ENCODE measurements around the gene VPS33A. TPM values are rescaled to one million over a fixed set of nuclear protein-coding genes. Genes with fewer than 3 reads are reported as not detected.

The VPS33A gene
- total RNA-seq, 2 experiments from 2014 or later: 12.0 to 14.2 TPM

DNA sequence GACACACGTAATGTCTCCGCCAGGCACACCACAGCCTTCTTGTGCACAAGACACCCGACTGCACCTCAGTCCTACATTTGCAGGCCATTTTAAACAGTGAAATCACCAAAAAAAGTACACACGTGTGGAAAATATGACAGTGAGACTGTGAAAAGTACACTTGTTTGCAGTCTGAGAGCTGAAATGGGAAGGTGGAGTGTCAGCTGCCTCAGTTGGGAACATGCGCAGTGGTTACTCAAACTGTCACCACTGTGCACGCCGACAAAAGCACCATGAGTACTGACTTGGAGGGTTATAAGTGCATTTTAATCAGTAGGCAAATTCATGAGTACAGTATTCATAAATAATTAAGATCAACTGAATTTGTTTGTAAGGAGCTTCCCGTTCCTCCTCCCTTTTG lies 15.8 kb downstream of the VPS33A start:
- Mint-ChIP-seq H3K4me3 (no peak overlapping the region), H3K4me1 (ENCODE audit: low read depth) (peaks cover 4% of the 10 kb centered on the region), H3K27ac (no peak overlapping the region), H3K27me3 (no peaks in the 10 kb centered on the region), H3K36me3 (ENCODE audit: low read depth) (peaks cover 61% of the 10 kb centered on the region), H3K9me3 (no peaks in the 10 kb centered on the region)
- H3K4me3 ChIP-seq (ENCODE audit: low read length): no peak overlapping the region
- ATAC-seq (ENCODE audit: poor library complexity) (no peak), DNase-seq (no peak)
- ChIA-PET CTCF (interaction anchor here (0.6 kb wide), 1 partner anchor 11 kb away, joined by 3 read pairs; no protein-coding TSS in a partner anchor), POLR2A (no interaction called here)
- no peaks in the 10 kb centered on the region for H3K27me3 ChIP-seq (ENCODE audit: control insufficient read depth in 1 of 2, insufficient read depth in 2 of 2, low read length in 2 of 2)
- TF ChIP-seq CTCF (IDR thresholded peaks at IDR 0.05): no peak
- intact Hi-C loops (cut with DNase I, micrococcal nuclease): no loop called here
- H3K4me1 ChIP-seq (ENCODE audit: insufficient read depth, low read length): peaks cover 8% of the 10 kb centered on the region
- peaks cover 41% of the 10 kb centered on the region for H3K36me3 ChIP-seq (ENCODE audit: insufficient read depth, low read length)
- H3K27ac ChIP-seq (ENCODE audit: low read depth in 1 of 2, low read length in 2 of 2): no peak overlapping the region
- H3K9me3 ChIP-seq (ENCODE audit: control insufficient read depth in 1 of 2, insufficient read depth in 1 of 2, low read length in 2 of 2): no peaks in the 10 kb centered on the region

DNA sequence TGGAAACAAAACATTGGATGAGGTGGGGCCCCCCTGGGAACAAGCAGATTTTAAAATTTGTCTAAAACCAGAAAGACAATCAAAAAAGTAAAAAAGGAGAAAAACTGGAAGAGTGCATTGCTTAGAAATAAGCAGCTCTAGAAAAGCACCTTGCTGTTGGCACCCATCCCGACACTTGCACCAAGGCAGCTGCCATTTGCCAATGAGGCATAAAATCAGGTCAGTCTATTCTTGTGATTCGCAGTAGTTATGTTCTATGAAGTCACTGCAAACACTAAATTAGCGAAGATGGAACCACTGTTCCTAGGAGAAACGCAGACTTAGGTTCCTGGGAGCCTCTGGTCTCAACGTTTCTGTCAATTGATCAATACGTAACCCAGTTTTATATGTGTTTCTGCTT lies 16.2 kb downstream of the VPS33A start:
- peaks cover 59% of the 10 kb centered on the region for H3K36me3 Mint-ChIP-seq (ENCODE audit: low read depth)
- intact Hi-C loops (cut with DNase I, micrococcal nuclease): no loop called here
- H3K27ac Mint-ChIP-seq: no peak overlapping the region
- Histone ChIP-seq H3K27me3 (ENCODE audit: control insufficient read depth in 1 of 2, insufficient read depth in 2 of 2, low read length in 2 of 2) (no peaks in the 10 kb centered on the region), H3K27ac (ENCODE audit: low read depth in 1 of 2, low read length in 2 of 2) (no peak overlapping the region), H3K4me3 (ENCODE audit: low read length) (no peak overlapping the region), H3K4me1 (ENCODE audit: insufficient read depth, low read length) (peaks cover 11% of the 10 kb centered on the region), H3K9me3 (ENCODE audit: control insufficient read depth in 1 of 2, insufficient read depth in 1 of 2, low read length in 2 of 2) (no peaks in the 10 kb centered on the region), H3K36me3 (ENCODE audit: insufficient read depth, low read length) (peaks cover 41% of the 10 kb centered on the region)
- no peak for ATAC-seq (ENCODE audit: poor library complexity)
- TF ChIP-seq CTCF (IDR thresholded peaks at IDR 0.05): no peak
- CTCF ChIA-PET: interaction anchor here (0.6 kb wide), 1 partner anchor 10 kb away, joined by 3 read pairs; no protein-coding TSS in a partner anchor
- no peaks in the 10 kb centered on the region for H3K27me3 Mint-ChIP-seq
- H3K4me3 Mint-ChIP-seq: no peak overlapping the region
- no peak for DNase-seq
- H3K4me1 Mint-ChIP-seq (ENCODE audit: low read depth): peaks cover 5% of the 10 kb centered on the region
- no peaks in the 10 kb centered on the region for H3K9me3 Mint-ChIP-seq
- POLR2A ChIA-PET: no interaction called here

DNA sequence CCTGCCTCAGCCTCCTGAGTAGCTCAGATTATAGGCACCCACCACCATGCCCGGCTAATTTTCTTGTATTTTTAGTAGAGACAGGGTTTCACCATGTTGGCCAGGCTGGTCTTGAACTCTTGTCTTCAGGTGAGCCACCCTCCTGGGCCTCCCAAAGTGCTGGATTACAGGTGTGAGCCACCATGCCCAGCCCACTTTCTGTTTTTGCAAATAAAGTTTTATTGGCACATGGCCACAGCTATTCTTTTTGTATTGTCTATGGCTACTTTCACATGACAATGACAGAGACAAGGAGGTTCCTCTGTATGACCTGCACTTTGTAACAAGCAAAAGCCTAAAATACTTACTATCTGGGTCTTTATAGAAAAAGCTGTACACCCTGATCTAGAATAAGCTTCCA lies 20.7 kb downstream of the VPS33A start:
- H3K9me3 Mint-ChIP-seq: no peaks in the 10 kb centered on the region
- peaks cover 29% of the 10 kb centered on the region for H3K36me3 ChIP-seq (ENCODE audit: insufficient read depth, low read length)
- H3K4me1 ChIP-seq (ENCODE audit: insufficient read depth, low read length): peaks cover 36% of the 10 kb centered on the region
- no peak for TF ChIP-seq CTCF (IDR thresholded peaks at IDR 0.05)
- ChIA-PET CTCF (interaction anchor here (0.7 to 2.1 kb wide), 3 partner anchors 21 to 1723 kb away, joined by 3 to 8 read pairs (median 3); no protein-coding TSS in a partner anchor), POLR2A (interaction anchor here (1.1 to 4.0 kb wide), 10 partner anchors 9 to 987 kb away, joined by 3 to 123 read pairs (median 4); partner anchors contain the start of genes B3GNT4, DIABLO, MPHOSPH9 and MTRFR)
- peaks cover 63% of the 10 kb centered on the region for H3K36me3 Mint-ChIP-seq (ENCODE audit: low read depth)
- no peak for ATAC-seq (ENCODE audit: poor library complexity)
- peak overlapping the region; percentile 54 for H3K4me3 ChIP-seq (ENCODE audit: low read length)
- peak overlapping the region; percentile 11 for H3K4me3 Mint-ChIP-seq
- no peaks in the 10 kb centered on the region for H3K27me3 Mint-ChIP-seq
- peak overlapping the region; percentile 88 for H3K27ac Mint-ChIP-seq
- no peaks in the 10 kb centered on the region for H3K27me3 ChIP-seq (ENCODE audit: control insufficient read depth in 1 of 2, insufficient read depth in 2 of 2, low read length in 2 of 2)
- no peak for DNase-seq
- H3K27ac ChIP-seq (ENCODE audit: low read depth in 1 of 2, low read length in 2 of 2): peak overlapping the region in 1 of 2 donors; percentile 44
- intact Hi-C loops (cut with DNase I, micrococcal nuclease): loop anchor here in 1 of 2 experiments (2.0 kb wide), 2 partner anchors 19 to 21 kb away; partner anchors contain the start of genes DIABLO and VPS33A
- H3K4me1 Mint-ChIP-seq (ENCODE audit: low read depth): peaks cover 27% of the 10 kb centered on the region
- no peaks in the 10 kb centered on the region for H3K9me3 ChIP-seq (ENCODE audit: control insufficient read depth in 1 of 2, insufficient read depth in 1 of 2, low read length in 2 of 2)
